Embryonic facial prominence (tissue), 1 donor: ENCODE measurements around the gene SH3RF1.

Experiments
- DNase-seq: peaks from one replicate; pipeline ENCODE4 v3.0.0-alpha.2; 2016; ENCODE audit errors: extremely low spot score

The SH3RF1 gene

DNA sequence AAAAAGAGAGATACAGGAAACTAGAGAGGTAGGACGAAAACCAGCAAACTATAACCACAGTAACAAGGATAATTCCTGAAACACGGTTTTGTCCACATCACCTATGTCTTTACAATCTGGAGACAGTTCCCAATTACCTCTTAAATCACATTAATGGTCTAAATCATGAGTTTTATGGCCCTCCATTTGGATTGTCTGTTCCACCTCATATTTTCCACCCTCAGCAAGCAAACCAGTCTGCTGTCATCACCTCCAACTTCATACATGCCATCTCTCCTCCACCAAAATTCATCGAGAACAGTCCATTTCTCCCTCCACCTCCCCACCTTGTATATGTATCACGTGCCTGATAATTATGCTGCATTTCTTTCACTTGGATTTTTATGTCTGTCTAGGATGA lies 107.3 kb downstream of the SH3RF1 start:
- DNase-seq, result no peak

- no peak for DNase-seq
Measured at GRCh38 chr4:169160825-169161224, 109.9 kb downstream of the SH3RF1 start.

DNA sequence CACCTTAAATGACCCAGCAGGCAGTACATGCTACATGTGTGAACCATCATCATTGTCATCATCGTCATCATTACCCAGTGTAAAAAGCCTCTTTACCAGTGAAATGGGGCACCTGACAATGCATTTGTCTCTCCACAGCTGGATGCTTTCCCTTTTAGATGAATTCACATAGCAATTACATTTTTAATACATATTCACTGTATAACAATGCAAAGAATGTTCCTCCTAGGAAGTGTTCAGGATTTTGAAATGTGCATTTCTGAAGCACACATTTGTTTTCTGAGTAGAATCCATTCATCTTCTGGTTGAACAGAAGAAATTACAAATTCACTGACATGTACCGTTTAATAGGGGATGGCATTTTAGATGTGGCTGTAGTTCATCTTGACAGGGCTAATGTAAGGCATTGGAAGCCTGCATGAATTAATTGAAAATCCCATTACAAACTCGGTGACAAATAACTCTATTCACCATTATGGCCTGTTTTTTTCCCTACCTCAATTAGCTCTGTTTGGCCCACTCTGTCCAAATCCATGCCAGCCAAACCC lies 111.1 kb downstream of the SH3RF1 start:
- no peak for DNase-seq

DNA sequence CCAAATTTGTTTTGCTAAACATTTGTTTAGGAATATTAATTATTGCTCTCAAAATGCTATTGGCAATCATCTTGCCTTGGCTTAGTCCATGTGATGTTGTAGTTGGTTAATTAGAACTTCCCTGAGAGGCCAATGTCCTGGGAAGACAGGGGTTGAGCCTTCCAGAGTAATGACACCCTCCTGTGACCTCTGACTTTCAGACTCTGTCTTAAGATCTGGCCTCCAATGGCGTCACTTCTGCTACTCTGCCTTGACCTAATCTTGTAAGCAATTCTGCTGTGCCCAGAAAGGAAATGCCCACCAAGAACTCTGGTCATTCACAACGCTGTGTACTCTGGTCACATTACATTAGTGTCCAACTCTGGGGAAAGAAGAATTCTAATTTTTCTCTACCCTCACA lies 111.9 kb downstream of the SH3RF1 start:
- DNase-seq, result no peak

GRCh38 chr4:169158046-169158445 lies 112.7 kb downstream of the SH3RF1 start:
- DNase-seq, result no peak

GRCh38 chr4:169156392-169156791 lies 114.4 kb downstream of the SH3RF1 start:
- DNase-seq, result no peak

- peak; percentile 48 for DNase-seq
Measured at GRCh38 chr4:169154121-169154520, 116.6 kb downstream of the SH3RF1 start.

DNA sequence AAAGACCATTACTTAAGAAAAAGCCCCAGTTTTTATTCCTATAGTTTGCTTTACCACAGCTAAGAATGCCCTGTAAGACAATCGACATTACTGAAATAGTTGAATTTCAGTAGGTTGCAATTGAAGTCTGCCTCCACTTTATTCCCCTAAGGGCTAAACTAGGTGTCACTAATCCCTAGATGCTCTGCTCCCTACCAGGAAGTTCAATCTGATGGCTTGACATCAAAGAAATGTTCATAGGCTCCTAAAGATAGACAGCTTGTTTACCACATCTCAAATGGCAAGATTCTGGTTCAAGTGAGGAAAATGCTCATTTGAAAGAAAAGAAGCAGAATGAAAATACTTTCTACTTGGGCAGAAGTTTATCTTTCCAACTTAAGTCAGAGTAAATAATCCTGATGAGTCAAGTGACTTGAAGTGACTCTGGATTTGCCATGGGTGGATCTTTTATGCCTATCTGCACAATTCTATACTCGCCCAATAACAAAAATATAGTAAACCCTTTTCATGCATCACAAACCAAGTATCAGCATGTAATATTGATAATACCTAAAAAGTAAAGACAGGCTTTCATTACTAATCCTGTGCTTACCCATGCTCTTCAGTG lies 117.2 kb downstream of the SH3RF1 start:
- DNase-seq, result no peak

- DNase-seq, result no peak
Measured at GRCh38 chr4:169152899-169153298, 117.9 kb downstream of the SH3RF1 start.

DNA sequence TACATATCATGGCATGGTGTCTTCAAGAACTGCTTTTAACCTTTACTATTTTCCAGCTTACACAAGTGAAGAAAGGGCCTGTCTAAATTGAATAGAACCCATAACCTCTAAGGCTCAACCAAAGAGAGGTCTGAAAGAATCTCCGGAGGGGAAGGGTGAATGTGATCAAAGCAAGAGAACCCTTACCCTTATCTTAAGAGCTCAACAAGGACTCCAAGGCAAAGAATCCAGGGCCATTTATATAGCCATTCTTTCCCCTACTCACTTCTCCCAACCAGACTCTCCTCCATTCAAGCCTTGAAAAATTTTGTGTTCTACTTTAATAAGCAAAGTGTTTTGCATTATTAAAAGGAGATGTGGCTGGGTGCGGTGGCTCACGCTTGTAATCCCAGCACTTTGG lies 118.7 kb downstream of the SH3RF1 start:
- DNase-seq, result no peak

DNA sequence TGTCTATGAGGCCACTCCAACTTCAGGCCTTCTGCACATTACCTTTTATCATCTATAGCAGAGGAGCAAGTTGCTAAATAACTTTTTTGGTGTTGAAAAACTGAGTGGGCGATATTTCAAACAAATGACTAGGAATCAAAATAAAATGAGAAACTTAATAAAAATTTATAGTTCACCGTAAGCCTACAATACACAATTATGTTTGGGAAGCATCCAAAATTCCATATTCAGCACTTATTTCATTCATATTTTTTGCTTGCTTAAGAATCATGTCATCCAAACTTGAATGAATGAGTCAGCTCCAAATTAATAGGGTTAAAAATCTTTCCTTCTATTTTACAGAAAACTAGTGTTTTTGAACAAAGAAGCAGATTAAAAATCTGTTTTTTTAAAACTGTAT lies 119.1 kb downstream of the SH3RF1 start:
- no peak for DNase-seq

- DNase-seq, result no peak
Measured at GRCh38 chr4:169150806-169151205, 120.0 kb downstream of the SH3RF1 start.

DNA sequence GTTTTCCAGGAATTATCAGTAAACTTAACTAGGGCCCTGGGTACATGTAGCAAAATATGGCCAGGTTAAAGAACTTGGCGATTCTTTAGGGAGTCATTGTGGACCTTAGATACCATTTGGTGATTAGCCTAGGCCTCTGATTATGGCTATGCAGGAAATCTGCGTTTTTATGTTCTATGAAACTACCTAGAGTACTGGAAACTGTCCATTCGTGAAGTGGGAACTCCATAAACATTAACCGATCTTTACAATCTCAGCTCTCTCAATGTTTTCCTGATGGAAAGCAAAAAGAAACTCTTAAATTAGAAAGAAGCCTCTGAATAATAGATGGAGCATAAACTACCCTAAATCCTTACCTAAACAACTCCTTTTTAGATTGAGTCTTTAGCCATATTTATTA lies 121.9 kb downstream of the SH3RF1 start:
- DNase-seq, result no peak

DNA sequence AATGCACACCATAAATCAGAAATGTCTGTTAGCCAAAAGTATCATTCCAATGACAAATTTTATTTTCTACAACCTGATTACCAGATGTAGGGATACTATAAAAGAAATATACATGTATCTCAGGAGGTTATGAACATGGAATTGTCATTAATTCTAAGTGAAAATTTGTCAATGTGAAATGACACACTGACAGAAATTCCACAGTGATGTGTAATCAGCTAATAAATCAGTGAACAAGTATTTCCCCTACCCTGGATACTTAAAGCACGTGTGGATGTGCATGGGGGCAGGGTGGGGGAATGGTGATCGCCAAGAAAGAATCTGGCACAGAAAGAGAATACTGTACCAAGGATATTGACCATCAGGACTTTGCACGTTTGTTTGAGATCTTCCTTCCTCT lies 123.6 kb downstream of the SH3RF1 start:
- no peak for DNase-seq

- DNase-seq, result no peak
Measured at GRCh38 chr4:169144061-169144600, 126.6 kb downstream of the SH3RF1 start.

DNA sequence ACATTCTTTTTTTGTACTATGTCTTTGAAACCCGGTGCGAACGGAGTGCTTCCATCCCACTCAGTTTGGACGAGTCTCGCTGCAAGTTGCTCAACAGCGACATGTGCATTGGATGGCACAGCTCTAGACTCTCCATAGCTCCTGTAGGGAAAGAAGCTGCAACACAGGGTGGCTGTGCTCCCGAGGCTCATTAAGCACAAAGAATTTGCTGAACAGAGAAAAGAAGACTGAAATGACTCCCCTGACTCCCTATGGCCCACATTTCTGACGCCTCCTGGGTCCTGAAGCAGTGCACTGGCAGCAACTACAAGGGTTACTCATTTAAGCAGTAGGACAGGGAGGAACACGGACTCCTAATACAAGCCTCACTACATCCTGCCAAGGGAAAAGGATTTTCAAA lies 127.4 kb downstream of the SH3RF1 start:
- no peak for DNase-seq

DNA sequence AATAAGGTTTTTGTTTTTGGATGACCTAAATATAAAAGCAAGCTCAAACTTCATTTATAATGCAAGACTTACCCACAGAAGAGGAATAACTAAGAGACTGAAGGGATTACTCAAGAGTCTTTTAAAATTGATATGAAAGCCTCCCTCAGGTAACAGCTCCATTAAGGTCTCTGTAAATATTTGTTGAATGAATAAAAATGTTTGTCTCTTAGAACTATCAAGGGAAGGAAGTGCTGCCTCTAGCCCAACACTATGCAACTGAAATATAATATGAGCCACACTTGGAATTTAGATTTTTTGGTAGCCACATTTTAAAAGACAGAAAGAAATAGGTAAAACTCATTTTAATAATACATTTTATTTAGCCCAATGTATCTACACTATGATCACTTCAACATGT lies 127.8 kb downstream of the SH3RF1 start:
- no peak for DNase-seq

- DNase-seq, result no peak
Measured at GRCh38 chr4:169142391-169142790, 128.4 kb downstream of the SH3RF1 start.

DNA sequence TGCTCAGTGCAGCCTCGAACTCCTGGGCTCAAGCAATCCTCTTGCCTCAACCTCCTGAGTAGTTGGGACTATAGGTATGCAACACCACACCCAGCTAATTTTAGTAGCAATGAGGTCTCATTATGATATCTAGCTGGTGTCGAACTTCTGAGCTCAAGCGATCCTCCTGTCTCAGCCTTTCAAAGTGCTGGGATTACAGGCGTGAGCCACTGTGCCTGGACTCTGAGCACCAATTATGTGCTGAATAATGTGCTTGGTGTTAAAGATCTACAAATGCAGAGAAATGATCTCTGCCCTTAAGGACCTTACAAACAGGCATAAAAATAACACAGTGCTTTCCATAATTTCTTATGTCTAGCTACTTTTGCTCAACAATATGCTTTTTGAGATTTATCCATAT lies 131.7 kb downstream of the SH3RF1 start:
- DNase-seq, result no peak

DNA sequence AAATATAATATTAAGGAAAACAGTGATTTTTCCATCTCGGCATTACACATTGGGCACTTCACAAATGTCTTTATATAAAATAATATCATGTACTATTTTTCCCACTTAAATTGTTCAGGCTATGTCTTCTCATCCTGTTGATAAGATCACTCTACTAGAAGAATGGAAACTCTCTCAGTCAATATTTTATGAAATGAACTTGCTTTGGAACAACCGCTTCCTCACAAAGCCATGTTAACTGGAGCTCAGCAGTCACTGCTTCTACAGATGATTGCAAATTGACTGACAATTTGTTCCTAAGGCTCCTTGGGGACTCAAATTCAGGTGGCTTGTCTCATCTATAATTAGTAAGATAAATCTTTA lies 133.2 kb downstream of the SH3RF1 start:
- no peak for DNase-seq

DNA sequence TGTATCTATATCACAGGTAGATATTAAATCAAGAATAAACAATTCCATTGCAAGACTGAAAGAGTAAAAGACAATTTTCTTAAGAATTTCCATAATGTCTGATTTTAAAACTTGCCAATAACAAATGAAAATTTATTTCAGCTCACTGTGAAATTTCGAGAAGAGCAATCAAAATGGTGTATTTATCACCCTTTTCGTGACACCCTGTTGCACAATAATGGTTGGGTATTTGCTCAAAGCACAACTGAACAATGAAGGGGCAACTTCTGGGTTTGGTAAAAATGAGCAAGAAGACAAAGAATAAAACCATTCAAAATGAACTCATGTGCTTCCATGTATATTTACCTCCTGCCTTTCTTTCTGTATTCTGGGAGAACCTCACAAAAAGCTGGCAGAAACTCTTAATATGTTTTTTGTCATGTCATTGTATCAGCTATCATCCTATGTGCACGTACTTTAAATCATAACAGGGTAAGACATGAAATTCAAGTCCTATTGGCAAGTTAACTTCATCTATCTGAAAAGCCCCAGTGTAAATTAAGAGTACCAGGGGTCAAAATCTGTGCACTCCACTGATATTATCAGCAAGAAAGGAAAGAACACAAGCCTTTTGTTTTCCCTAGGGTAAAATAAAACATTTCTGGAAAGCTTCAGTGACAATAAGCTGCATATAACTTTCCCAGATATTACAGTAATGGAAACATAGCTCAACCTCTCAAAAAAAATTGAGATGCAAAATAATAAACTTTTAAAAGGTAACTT lies 133.8 kb downstream of the SH3RF1 start:
- no peak for DNase-seq

- DNase-seq, result no peak
Measured at GRCh38 chr4:169136330-169136729, 134.4 kb downstream of the SH3RF1 start.

DNA sequence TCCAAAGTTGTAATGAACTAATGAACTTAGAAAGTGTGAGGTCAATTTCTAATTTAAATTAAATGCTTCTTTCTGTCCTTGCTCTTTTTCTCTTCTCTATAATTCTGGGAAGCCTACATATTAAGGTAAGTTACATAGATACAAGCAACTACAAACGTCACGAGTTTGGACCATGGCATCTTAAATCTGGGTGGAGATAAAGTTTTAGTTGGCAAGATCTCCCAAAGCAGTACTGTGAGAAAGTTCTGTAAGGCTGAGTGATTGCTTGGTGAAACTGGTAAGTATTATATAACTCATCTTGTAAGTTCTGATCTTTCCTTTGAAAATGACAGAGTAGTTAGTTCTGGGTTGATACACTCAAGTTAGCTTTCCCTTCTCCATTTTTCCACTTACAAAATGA lies 135.0 kb downstream of the SH3RF1 start:
- DNase-seq, result no peak
